DND-41 (cell line): Measurements from ENCODE around the gene PPP1R2C.

Experiments
- EZH2 ChIP-seq: IDR thresholded peaks from 3 replicates; pipeline ENCODE4 v1.6.1; 2012; ENCODE audit warnings: borderline replicate concordance, low read depth, mild to moderate bottlenecking, moderate library complexity, low read length, inconsistent platforms; ENCODE audit not compliant: severe bottlenecking
- TF ChIP-seq, protein P1 (sequence below): IDR thresholded peaks from 2 replicates; pipeline ENCODE4 v1.5.1; 2012; ENCODE audit warnings: borderline replicate concordance, low read length, moderate library complexity, mild to moderate bottlenecking; ENCODE audit not compliant: poor library complexity, severe bottlenecking; ENCODE audit errors: extremely low read depth

- TF ChIP-seq, protein P1, sequence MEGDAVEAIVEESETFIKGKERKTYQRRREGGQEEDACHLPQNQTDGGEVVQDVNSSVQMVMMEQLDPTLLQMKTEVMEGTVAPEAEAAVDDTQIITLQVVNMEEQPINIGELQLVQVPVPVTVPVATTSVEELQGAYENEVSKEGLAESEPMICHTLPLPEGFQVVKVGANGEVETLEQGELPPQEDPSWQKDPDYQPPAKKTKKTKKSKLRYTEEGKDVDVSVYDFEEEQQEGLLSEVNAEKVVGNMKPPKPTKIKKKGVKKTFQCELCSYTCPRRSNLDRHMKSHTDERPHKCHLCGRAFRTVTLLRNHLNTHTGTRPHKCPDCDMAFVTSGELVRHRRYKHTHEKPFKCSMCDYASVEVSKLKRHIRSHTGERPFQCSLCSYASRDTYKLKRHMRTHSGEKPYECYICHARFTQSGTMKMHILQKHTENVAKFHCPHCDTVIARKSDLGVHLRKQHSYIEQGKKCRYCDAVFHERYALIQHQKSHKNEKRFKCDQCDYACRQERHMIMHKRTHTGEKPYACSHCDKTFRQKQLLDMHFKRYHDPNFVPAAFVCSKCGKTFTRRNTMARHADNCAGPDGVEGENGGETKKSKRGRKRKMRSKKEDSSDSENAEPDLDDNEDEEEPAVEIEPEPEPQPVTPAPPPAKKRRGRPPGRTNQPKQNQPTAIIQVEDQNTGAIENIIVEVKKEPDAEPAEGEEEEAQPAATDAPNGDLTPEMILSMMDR = no peak
- no peak for TF ChIP-seq EZH2
These were observed 1.8 kb downstream of the PPP1R2C start for GRCh38 chrX:42776195-42776594.
